A549 (cell line): ENCODE results near the gene TBC1D24. TPM values are rescaled to one million over a fixed set of nuclear protein-coding genes. Genes with fewer than 3 reads are reported as not detected.

Experiments
- ATAC-seq, 2 experiments: fragments of 200-7000 bp in 1 of 2; fragments of >200 bp in 1 of 2; cut with Nextera tagmentation in 1 of 2; cut with Tn5 transposase in 1 of 2; 3 replicates each; pipeline versions ENCODE4 v1.8.0 to v1.9.1; 2018 to 2020; ENCODE audit warnings: mild to moderate bottlenecking in 1 of 2, moderate library complexity in 1 of 2
- CTCF ChIA-PET: fragments of 300-600 bp; sonication (Branson Sonifier 250); formaldehyde crosslinking; extraction: SDS; loops from one replicate; lab custom pipeline; 2021; ENCODE audit warnings: antibody characterized with exemption, inconsistent platforms; lab: Yijun Ruan, JAX
- POLR2A ChIA-PET: fragments of 350-600 bp; formaldehyde crosslinking; extraction: SDS; loops from one replicate; lab custom pipeline; 2021; ENCODE audit warnings: antibody characterized with exemption, inconsistent platforms; lab: Yijun Ruan, JAX
- DNase-seq, 2 experiments: peaks; one replicate each; pipeline versions ENCODE4 v3.0.0 to v3.0.0-alpha.2; 2011 to 2016; ENCODE audit warnings: low read depth in 1 of 2, low spot score in 1 of 2
- FAIRE-seq: peaks from 2 replicates; lab custom pipeline; 2011; peaks lifted over from hg19 to GRCh38; lab: Jason Lieb, UNC
- H3K27ac ChIP-seq, 2 experiments: fragments of >200 bp; sonication (Bioruptor Twin); formaldehyde crosslinking; 3 replicates each; pipeline ENCODE4 v1.5.1; 2016 to 2017
- H3K4me1 ChIP-seq: fragments of >200 bp; sonication (Bioruptor Twin); formaldehyde crosslinking; 3 replicates; pipeline ENCODE4 v1.6.1; 2016
- H3K4me2 ChIP-seq: fragments of >200 bp; sonication (Bioruptor Twin); formaldehyde crosslinking; 3 replicates; pipeline ENCODE4 v1.6.1; 2016
- H3K4me3 ChIP-seq: fragments of >200 bp; sonication (Bioruptor Twin); formaldehyde crosslinking; 3 replicates; pipeline ENCODE4 v1.5.1; 2016
- H3K9me3 ChIP-seq: fragments of >200 bp; sonication (Bioruptor Twin); formaldehyde crosslinking; 3 replicates; pipeline ENCODE4 v1.6.1; 2016
- ATOH8 ChIP-seq: fragments of 250-450 bp; sonication (Bioruptor Pico); IDR thresholded peaks from 2 replicates; pipeline ENCODE4 v1.5.0; 2020; ENCODE audit warnings: low read depth, mild to moderate bottlenecking, moderate library complexity
- BCL3 ChIP-seq: fragments of >200 bp; sonication (Bioruptor Twin); formaldehyde crosslinking; IDR thresholded peaks from 3 replicates; pipeline ENCODE4 v1.6.1; 2016
- BHLHE40 ChIP-seq: IDR thresholded peaks from 2 replicates; pipeline ENCODE4 v1.6.1; 2012; ENCODE audit warnings: low read depth, low read length, inconsistent platforms
- CBX2 ChIP-seq: fragments of 200-600 bp; sonication (generic); IDR thresholded peaks from 2 replicates; pipeline ENCODE4 v1.6.1; 2016; ENCODE audit warnings: low read depth, mild to moderate bottlenecking, borderline replicate concordance
- CHD2 ChIP-seq: fragments of 150-350 bp; IDR thresholded peaks from 2 replicates; pipeline ENCODE4 v1.6.1; 2014; ENCODE audit warnings: low read length; ENCODE audit not compliant: partially characterized antibody
- CTCF ChIP-seq: fragments of >200 bp; sonication (Bioruptor Twin); formaldehyde crosslinking; IDR thresholded peaks from 3 replicates; pipeline ENCODE4 v1.5.1; 2016
- E2F6 ChIP-seq: IDR thresholded peaks from 2 replicates; pipeline ENCODE4 v1.6.1; 2012; ENCODE audit warnings: low read depth, borderline replicate concordance
- ELK1 ChIP-seq: fragments of 150-350 bp; IDR thresholded peaks from 2 replicates; pipeline ENCODE4 v1.6.1; 2014; ENCODE audit warnings: low read depth, mild to moderate bottlenecking, low read length
- ESRRA ChIP-seq: fragments of 150-350 bp; IDR thresholded peaks from 2 replicates; pipeline ENCODE4 v1.6.1; 2014; ENCODE audit warnings: mild to moderate bottlenecking, low read length, borderline replicate concordance
- HOXA7 ChIP-seq: fragments of 250-450 bp; sonication (Bioruptor Pico); IDR thresholded peaks from 2 replicates; pipeline ENCODE4 v1.5.0; 2020; ENCODE audit warnings: mild to moderate bottlenecking, moderate library complexity
- HOXB13 ChIP-seq: fragments of 250-450 bp; sonication (Bioruptor Pico); IDR thresholded peaks from 2 replicates; pipeline ENCODE4 v1.5.0; 2020; ENCODE audit warnings: low read depth, mild to moderate bottlenecking, moderate library complexity
- MAZ ChIP-seq: fragments of 150-350 bp; IDR thresholded peaks from 2 replicates; pipeline ENCODE4 v1.6.1; 2014; ENCODE audit warnings: antibody characterized with exemption, low read depth, low read length, borderline replicate concordance
- MYC ChIP-seq: IDR thresholded peaks from 2 replicates; pipeline ENCODE4 v1.6.1; 2012; ENCODE audit warnings: mild to moderate bottlenecking, inconsistent platforms, low read length, improper control_type of control experiment, borderline replicate concordance
- PHF8 ChIP-seq: fragments of 200-600 bp; sonication (generic); IDR thresholded peaks from 2 replicates; pipeline ENCODE4 v1.6.1; 2016; ENCODE audit warnings: low read depth, mild to moderate bottlenecking, antibody characterized with exemption, moderate library complexity, borderline replicate concordance
- REST ChIP-seq: fragments of 200-600 bp; sonication (generic); IDR thresholded peaks from 2 replicates; pipeline ENCODE4 v1.6.1; 2016; ENCODE audit warnings: antibody characterized with exemption, mild to moderate bottlenecking, moderate library complexity
- RFX5 ChIP-seq: fragments of 450-650 bp; IDR thresholded peaks from 2 replicates; pipeline ENCODE4 v1.7.1; 2014; ENCODE audit warnings: antibody characterized with exemption, mild to moderate bottlenecking, moderate library complexity
- RNF2 ChIP-seq: fragments of 200-600 bp; sonication (generic); IDR thresholded peaks from 2 replicates; pipeline ENCODE4 v1.6.1; 2016; ENCODE audit warnings: low read depth, mild to moderate bottlenecking, antibody characterized with exemption, moderate library complexity, borderline replicate concordance
- SMC3 ChIP-seq: fragments of >200 bp; sonication (Bioruptor Twin); formaldehyde crosslinking; IDR thresholded peaks from 3 replicates; pipeline ENCODE4 v1.6.1; 2018; ENCODE audit warnings: inconsistent platforms
- SREBF2 ChIP-seq: fragments of 450-650 bp; IDR thresholded peaks from 2 replicates; pipeline ENCODE4 v1.6.1; 2014; ENCODE audit warnings: mild to moderate bottlenecking, moderate library complexity
- USF2 ChIP-seq: fragments of 450-650 bp; IDR thresholded peaks from 2 replicates; pipeline ENCODE4 v1.6.1; 2014; ENCODE audit warnings: antibody characterized with exemption
- WGBS: methylation state at CpG from one replicate; pipeline ENCODE4 v1.1.6; 2017; ENCODE audit errors: missing lambda C conversion rate; 5-methylcytosine and 5-hydroxymethylcytosine counted together
- polyA plus RNA-seq, 4 experiments: library from polyadenylated mRNA; depleted of rRNA in 3 of 4; stranded (reverse); fragments of >200 nt; fragmentation: RNase III in 1 of 4; extraction: RNeasy Plus Mini Kit Qiagen cat#74134 plus additional on column Dnase treatment in 1 of 4; gene quantifications; 2 replicates in 3 of 4; 3 replicates in 1 of 4; pipeline ENCODE4 v1.2.3, GENCODE V29; 2011 to 2017

TBC1D24 gene
- polyA plus RNA-seq, 2 of the 4 experiments (the other 2 are of a cell fraction): 4.2 to 7.3 TPM

GRCh38 chr16:2507052-2507659 lies 32.2 kb downstream of the TBC1D24 start:
- ATAC-seq: peak; percentile 14 to 33; a peak in 1 of 6 replicates
- no peaks in the 10 kb centered on the region for H3K9me3 ChIP-seq

More at GRCh38 chr16:2507052-2507659, 32.2 kb downstream of the TBC1D24 start:
- CTCF ChIA-PET: interaction anchor here (2.7 kb wide), 1 partner anchor 33 kb away, joined by 7 read pairs; the partner anchor contains the start of gene TBC1D24
- FAIRE-seq (no peak), DNase-seq (no peak)
- Histone ChIP-seq H3K27ac (no peak overlapping the region), H3K4me2 (no peak overlapping the region), H3K4me3 (no peak overlapping the region), H3K4me1 (peaks cover 11% of the 10 kb centered on the region)
- 85% methylated on average over 12 of the region's 14 CpGs for WGBS
- POLR2A ChIA-PET: no interaction called here
- TF ChIP-seq HOXB13 (CRISPR knock-in tag): no peak
- TF ChIP-seq SREBF2: no peak
- no peak for TF ChIP-seq RNF2
- no peak for TF ChIP-seq BCL3
- TF ChIP-seq USF2: no peak
- no peak for TF ChIP-seq HOXA7 (CRISPR knock-in tag)
- no peak for TF ChIP-seq SMC3
- no peak for TF ChIP-seq E2F6
- no peak for TF ChIP-seq RFX5
- TF ChIP-seq BHLHE40: no peak
- no peak for TF ChIP-seq MYC
- TF ChIP-seq CBX2: no peak
- no peak for TF ChIP-seq CTCF
- no peak for TF ChIP-seq ELK1
- no peak for TF ChIP-seq ATOH8
- no peak for TF ChIP-seq ESRRA
- TF ChIP-seq REST: no peak
- TF ChIP-seq PHF8: no peak
- TF ChIP-seq CHD2: no peak
- no peak for TF ChIP-seq MAZ
